Measurements from ENCODE around the gene LACTBL1.

LACTBL1 gene

DNA sequence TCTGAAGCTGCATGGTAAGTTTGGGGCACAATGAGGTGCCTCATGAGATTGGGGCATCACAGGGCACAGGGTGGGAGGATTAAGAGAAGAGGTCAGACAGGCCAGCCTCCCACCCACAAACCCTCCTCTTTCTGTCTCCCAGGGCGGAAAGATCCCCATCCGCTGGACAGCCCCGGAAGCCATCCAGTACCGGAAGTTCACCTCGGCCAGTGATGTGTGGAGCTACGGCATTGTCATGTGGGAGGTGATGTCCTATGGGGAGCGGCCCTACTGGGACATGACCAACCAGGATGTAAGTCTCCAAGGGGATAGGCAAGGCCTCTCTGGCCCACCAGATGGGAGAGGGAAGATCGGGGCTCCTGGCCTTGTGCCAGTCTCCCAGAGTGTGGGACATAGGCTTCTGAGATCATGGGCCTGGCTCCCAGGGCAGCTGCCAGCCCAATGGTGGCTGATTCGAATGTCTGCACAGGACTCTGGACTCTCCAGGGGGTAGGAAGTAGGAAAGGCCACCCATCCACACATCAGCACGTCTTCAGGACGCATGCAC, 63.7 kb downstream of the LACTBL1 start:
- no peak for DNase-seq

DNA sequence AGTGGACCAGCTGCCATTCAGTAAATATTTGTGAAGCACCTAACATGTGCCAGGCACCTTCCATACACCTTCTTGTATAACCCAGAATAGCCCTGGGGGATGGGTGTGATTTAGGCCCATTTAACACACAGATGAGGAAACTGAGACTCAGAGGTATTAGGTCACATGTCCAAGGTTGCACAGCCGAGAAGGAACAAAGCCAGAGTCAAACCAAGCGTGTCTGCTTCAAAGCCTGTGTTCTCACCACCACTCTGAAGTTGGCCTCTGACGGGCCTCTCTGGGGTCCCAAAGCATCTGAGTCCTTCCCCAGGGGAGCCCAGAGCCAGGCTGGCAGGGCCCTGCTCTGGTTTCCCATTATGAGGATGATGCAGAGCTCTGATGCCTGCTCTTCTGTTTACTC, 65.1 kb downstream of the LACTBL1 start:
- DNase-seq, result no peak

DNA sequence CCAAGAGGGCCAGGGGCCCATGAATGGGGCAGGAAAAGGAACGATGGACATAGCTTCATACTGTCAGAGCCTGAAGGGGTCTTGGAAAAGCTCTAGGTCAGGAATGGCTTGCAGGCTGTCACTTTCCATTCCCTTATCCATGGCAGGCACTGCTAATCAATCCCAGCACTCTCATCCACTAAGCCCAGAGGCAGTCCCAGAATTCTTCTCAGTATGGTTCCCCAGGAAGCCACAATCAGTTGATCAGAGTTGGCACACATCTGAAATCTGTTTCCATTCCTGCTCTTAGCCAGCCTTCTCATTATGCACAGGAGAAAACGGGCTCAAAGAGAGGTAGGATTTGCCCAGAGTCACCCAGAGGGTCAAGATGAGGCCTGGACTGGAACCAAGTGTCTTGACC, 65.7 kb downstream of the LACTBL1 start:
- DNase-seq, result no peak

DNA sequence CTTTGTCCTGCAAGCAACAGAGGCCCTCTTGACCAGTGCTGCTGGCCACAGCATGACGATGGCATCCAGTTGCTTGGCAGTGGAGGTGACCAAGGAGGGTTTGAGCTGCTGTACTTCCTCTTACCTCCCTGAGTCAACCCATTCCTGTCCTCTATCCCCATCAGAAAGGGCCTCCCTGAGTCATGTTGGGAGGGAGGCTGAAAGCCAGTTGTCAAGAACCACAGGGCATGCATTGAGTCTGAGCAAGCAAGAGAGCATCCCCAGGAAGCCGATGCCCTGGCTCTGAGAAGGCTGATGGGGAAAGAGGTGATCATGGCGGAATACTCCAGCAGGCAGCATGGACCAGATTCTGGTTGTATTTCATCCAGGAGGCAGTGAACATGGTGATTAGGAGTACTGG, 69.6 kb downstream of the LACTBL1 start:
- no peak for DNase-seq

Data from NCI-H345 (cell line).